SHP77 treated with DMSO at 0.1 percent for 48 hours (cell line): ENCODE data around the gene C2orf92.
"Not testable (repeated sequence)": the region's sequence is repeated elsewhere in the genome, so short reads cannot be mapped to it uniquely, and the experiment has no call there.

Source experiments
- DNase-seq: peaks from one replicate; lab custom pipeline; 2025; lab: John Stamatoyannopoulos, UW

The C2orf92 gene

GRCh38 chr2:97669448-97669847 lies at the start of gene C2orf92:
TSS of gene C2orf92 (plus strand) at chr2:97669713. CDS start at chr2:97669789, 76 bp downstream.
- DNase-seq: no peak

DNA sequence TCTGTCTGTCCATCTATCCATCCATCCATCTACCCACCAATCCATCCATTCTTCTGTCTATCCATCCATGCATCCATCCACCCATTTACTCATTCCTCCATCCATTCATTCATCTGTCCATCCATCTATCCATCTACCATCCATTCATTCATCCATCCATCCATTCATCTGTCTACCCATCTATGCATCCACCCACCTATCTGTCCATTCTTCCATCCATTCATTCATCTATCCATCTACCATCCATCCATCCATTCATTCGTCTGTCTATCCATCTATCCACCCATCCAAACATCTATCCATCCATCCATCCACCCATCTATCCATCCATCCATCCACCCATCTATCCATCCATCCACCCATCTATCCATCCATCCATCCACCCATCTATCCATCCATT lies 49.0 kb upstream of the C2orf92 start:
- DNase-seq: not testable (repeated sequence)

DNA sequence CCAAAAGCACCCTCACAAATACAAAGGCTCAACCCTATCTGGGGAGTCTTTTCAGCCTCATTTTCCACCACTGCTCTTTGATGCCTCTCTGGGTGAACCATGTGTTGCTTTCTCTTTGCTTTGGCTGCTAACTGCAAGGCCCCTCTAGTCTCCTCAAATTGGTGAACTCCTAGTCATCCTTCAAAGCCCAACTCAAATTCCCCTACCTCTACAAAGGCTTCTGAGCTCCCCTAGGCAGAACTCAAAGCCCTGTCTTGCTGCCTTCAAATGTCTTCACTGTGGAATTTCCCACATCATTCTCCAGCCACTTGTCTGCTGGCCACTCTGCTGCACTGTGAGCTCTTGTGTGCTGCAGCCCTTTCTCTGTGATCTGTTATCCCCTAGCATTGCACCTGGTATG lies 46.5 kb upstream of the C2orf92 start:
- DNase-seq: peak; percentile 17

DNA sequence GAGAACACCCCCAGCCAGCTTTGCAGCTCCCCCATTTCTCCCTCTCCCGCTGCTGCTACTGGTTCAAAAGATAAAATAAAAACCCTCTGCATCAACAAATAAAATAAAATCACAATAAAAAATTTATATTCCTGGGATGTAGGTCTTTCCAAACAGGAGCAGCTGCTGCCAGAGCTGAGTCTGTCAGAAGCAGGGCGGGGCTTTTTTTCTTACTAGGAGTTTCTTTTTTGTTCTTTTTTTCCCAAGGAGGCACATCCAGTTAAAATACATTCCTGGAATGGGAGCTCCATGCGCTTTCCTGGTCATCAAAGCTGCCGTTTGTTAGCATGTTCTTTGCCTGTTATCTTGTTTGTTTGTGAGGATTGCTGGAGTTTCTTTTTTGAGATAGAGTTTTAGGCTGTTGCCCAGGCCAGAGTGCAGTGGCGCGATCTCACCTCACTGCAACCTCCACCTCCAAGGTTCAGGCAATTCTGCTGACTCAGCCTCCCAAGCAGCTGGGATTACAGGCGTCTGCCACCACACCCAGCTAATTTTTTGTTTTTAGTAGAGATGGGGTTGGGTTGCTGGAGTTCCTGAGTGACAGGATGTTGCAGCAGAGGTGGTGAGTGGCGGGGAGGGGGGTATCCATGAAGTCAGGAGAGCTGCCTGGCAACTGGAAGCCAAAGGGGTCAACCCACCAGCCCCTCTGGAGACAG lies 44.0 kb upstream of the C2orf92 start:
- not testable (repeated sequence) for DNase-seq

- DNase-seq: not testable (repeated sequence)
Measured at GRCh38 chr2:97626049-97626430, 43.5 kb upstream of the C2orf92 start.

DNA sequence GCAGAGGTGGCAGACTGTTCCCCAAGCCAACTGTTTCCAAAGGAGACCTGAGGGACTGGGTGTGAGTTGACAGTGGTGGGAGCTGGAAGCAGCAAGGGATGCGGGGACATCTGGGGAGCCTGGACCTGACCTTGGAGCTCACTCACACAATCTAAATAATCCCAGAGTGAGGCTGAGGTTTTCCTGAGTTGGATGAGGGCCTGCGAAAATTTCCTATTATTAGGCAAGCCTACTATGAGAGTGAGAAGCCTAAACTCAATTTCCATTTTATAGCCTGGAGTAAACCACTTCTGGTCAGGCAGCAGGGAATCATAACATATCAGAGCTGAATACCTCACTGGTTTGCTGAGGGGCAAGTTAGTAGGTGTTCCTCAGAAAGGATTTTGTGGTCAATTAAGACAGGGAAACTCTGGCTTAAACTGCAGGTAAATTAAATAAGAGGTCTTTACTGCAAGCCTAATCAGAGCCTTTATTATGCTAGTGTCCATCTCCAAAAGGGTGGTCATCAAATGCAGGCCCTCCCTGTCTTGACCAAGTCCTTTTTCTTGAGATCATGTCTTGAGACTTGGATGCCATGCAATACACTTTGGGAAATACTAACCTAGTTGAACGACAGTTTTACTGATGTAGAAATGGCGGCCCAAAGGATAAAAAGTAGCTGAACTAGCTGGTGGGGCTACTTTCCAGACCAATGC lies 25.3 kb upstream of the C2orf92 start:
- no peak for DNase-seq

- no peak for DNase-seq
Measured at GRCh38 chr2:97645112-97645694, 24.3 kb upstream of the C2orf92 start.

- peak; percentile 95 for DNase-seq
Measured at GRCh38 chr2:97645695-97646629, 23.6 kb upstream of the C2orf92 start, which contains the start of gene COX5B. TSS of gene COX5B (plus strand) at chr2:97646062. CDS start at chr2:97646087, 25 bp downstream.

DNA sequence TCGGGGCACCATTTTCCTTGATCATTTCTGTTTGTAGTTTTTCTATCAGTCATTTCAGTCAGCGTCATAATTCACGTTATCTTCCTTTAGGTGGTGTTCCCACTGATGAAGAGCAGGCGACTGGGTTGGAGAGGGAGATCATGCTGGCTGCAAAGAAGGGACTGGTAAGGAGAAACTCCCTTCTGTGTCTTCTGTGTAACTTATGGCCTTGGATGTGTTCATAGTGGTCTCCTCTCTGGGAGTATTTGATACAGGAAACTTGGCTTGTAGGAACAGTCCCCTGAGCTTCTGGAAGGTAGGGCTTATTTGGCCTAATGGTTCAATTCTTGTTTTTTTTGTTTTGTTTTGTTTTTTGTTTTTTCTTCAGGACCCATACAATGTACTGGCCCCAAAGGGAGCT lies 22.5 kb upstream of the C2orf92 start:
- DNase-seq: no peak

DNA sequence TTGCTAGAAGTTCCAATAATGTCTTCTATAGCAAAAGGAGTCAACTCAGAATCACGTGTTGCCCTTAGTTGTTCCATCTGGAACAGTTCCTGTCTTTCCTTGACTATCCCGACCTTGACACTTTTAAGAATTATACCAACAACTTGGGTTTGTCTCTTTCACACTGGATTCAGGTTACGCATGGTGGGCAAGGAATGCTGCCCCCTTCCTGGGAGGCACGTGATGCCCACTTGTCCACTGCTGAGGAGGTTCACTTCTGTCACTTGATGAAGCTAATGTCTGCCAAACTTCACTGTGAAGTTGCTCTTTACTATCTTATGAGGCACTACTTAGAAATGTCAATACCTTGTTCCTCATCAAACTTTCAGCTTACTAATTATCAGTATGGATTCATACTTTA lies 18.4 kb upstream of the C2orf92 start:
- DNase-seq: no peak

DNA sequence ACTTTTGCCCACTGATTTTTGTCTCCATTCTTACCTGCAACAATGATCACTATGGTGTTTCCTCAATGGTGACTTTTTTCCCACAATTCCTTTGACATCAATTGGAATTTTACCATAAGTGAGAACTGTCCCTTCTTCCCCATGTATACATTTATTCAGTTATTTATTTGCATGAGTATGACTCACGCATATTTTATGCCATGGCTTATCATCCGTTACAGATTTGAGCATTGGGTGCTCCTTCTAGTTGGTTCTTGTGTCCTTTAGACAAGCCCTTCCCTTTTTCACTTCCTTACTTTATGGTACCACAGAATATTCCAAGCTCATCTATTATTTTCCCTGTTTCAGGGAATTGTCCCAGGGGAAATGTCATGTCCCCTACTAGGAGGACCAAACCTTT lies 16.0 kb upstream of the C2orf92 start:
- no peak for DNase-seq

DNA sequence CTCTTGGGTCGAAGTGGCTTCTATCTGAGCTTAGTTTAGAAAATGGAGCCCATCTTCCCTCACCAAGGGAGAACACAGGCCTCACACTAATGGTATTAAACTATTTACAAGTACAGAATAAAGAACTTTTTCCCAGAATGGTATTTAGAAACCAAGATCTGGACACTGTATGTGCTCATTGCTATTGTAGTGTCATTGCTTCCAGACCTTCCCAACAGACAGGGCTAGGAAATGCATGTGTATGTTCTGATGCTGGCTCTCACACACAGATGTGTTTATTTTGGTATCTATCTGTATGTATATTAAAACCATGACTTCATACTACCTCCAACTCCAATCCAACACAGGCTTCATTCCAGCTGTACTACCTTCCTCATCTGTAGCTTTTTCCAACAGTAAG lies 15.6 kb upstream of the C2orf92 start:
- DNase-seq: no peak

- DNase-seq: no peak
Measured at GRCh38 chr2:97654309-97654708, 15.2 kb upstream of the C2orf92 start.

GRCh38 chr2:97654791-97655190 lies 14.7 kb upstream of the C2orf92 start:
- no peak for DNase-seq

GRCh38 chr2:97656129-97656755 lies 13.3 kb upstream of the C2orf92 start:
- DNase-seq: no peak

DNA sequence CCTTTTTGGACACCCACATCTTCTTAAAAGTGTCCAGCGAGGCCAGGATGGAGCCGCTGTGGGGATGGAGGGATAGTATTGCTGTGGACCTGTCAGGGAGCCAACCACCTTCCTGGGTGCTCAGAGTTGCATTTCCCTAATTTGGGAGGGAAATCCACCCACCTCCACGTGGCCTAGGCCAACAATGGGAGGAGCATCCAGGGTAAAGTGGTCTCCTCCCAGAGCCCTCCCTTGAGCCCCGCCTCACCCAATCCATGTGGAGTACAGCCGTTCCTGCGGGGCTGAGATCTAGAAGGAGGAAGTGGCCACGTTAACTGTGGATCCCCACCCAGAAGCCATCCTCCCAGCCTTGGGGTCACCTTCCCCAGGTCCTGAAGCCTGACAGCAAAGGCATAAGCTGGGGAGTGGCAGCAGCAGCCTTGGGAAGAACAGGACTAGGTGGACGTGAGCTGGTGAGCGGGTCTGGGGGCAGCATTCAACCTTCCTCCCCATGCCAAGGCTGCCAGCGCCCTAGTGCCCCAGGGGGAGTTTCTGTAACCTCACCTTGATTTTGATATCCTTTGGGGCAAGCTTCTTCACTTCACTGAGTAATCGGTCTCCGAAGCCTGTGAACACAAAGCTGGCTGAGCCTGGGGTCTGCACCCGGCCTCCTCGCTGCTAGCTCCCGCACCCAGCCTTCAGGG lies 12.5 kb upstream of the C2orf92 start:
- no peak for DNase-seq

DNA sequence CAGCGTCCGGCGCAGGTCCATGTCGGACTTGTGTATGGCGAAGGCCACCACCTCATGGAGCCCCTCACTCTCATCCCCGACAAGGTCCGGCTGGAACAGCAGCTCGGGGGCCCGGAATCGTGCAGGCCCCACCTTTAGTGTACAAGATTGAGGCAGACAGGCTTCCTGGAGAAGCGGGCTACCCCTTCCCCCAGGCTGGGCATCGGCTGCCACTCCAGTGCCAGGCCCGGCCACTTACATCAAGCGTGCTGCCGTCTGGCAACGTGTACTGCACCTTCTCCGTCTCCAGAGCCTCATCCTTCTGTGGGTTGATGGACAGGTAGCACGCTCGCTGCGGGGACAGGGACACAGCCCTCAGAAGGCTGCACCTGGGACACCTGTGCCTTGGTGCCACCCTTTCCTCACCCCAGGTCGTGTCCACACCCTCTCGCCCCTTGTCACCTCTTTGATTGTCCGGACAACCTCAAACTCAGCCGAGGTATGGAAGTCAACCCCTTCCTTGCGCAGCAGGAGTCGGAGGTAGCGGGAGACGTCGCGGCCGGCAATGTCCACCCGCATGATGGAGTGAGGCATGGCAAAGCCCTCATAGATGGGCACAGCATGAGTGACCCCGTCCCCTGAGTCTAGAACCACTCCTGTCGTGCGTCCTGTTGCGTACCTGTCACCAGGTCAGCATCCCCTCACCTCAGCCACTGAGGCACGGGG lies 11.4 kb upstream of the C2orf92 start:
- DNase-seq: no peak

DNA sequence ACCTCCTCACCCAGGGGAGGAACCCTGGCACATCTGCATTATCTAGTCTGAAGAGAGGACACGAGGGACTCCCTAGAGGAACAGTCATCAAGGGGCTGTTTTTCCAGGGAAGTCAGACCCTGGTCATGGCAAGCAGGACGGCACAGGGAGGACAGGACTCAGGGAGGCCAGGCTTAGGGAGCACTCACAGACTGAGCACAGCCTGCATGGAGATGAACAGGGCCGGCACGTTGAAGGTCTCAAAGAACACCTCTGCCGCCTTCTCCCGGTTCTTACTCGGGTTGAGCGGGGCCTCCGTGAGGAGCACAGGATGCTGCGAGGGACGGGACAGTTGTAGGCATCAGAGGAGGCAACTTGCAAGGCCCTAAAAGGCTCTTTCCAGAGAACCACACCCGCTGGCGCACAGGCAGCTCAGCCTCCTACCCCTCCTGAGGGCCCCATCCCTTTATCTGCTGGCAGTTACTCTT lies 10.8 kb upstream of the C2orf92 start:
- no peak for DNase-seq

GRCh38 chr2:97659256-97660043 lies 10.1 kb upstream of the C2orf92 start:
- DNase-seq: no peak
